Neural cell (in vitro differentiated cells): Measurements from ENCODE around the gene DCLK1.
A peak's percentile ranks its signal among the peaks of the same experiment; 100 is the strongest.

Experiments
- EP300 ChIP-seq: fragments of 450-650 bp; conservative IDR thresholded peaks from 2 replicates; pipeline ENCODE4 v1.6.1; 2014; ENCODE audit warnings: antibody characterized with exemption, mild to moderate bottlenecking, moderate library complexity; ENCODE audit not compliant: poor library complexity, severe bottlenecking
- MXI1 ChIP-seq: fragments of 450-650 bp; conservative IDR thresholded peaks from 2 replicates; pipeline ENCODE4 v1.6.1; 2014; ENCODE audit warnings: antibody characterized with exemption, mild to moderate bottlenecking; ENCODE audit not compliant: poor library complexity, severe bottlenecking
- POLR2AphosphoS5 ChIP-seq: IDR thresholded peaks from 2 replicates; pipeline ENCODE4 v1.6.1; 2012
- TF ChIP-seq, protein P1 (sequence below): fragments of 450-650 bp; IDR thresholded peaks from 2 replicates; pipeline ENCODE4 v1.5.1; 2014; ENCODE audit warnings: antibody characterized with exemption, mild to moderate bottlenecking, moderate library complexity; ENCODE audit not compliant: poor library complexity, severe bottlenecking
- TF ChIP-seq, protein P2 (sequence below): IDR thresholded peaks from 2 replicates; pipeline ENCODE4 v1.6.1; 2012; ENCODE audit warnings: borderline replicate concordance

DNA sequence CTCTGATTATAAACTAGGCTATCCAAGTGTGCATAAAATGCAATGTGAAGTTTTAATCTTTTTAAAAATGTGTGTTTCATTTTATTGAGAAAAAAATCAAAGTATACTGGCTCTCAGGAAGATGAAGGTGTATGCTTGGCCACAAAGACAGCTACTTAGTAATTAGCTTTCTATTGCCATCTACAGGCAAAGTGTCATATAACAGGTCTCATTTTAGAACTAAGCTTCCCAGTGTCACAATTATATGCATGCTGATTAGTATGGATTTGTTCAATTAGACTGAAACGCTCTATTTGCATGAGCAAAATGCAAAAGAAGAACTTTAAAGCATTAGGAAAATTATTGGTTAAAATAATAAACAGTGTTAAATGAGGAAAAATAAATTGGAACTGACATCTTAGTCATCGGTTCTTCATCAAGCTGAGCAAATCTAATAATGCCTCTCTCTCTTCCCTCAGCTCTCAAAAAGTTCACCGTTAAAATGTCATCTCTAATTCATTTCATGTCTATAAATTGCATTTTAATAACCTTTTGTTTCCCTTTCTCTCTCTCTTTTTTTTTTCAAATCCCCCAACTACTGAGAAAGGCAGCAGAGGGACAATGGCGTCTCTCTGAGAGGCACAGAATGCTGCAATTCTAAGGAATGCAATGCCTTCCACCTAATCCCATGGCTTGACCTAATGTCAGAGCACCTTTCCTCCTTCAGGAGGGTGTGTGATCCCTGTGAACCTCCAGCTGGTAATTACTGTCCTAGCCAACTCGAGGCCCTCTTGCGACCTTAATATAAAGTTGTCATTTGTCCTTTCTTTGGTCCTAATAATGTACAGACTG, 341.6 kb downstream of the DCLK1 start:
- TF ChIP-seq, protein P1, sequence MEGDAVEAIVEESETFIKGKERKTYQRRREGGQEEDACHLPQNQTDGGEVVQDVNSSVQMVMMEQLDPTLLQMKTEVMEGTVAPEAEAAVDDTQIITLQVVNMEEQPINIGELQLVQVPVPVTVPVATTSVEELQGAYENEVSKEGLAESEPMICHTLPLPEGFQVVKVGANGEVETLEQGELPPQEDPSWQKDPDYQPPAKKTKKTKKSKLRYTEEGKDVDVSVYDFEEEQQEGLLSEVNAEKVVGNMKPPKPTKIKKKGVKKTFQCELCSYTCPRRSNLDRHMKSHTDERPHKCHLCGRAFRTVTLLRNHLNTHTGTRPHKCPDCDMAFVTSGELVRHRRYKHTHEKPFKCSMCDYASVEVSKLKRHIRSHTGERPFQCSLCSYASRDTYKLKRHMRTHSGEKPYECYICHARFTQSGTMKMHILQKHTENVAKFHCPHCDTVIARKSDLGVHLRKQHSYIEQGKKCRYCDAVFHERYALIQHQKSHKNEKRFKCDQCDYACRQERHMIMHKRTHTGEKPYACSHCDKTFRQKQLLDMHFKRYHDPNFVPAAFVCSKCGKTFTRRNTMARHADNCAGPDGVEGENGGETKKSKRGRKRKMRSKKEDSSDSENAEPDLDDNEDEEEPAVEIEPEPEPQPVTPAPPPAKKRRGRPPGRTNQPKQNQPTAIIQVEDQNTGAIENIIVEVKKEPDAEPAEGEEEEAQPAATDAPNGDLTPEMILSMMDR: peak; percentile 82
- TF ChIP-seq MXI1 (no peak), POLR2AphosphoS5 (no peak), EP300 (no peak)
- TF ChIP-seq, protein P2, sequence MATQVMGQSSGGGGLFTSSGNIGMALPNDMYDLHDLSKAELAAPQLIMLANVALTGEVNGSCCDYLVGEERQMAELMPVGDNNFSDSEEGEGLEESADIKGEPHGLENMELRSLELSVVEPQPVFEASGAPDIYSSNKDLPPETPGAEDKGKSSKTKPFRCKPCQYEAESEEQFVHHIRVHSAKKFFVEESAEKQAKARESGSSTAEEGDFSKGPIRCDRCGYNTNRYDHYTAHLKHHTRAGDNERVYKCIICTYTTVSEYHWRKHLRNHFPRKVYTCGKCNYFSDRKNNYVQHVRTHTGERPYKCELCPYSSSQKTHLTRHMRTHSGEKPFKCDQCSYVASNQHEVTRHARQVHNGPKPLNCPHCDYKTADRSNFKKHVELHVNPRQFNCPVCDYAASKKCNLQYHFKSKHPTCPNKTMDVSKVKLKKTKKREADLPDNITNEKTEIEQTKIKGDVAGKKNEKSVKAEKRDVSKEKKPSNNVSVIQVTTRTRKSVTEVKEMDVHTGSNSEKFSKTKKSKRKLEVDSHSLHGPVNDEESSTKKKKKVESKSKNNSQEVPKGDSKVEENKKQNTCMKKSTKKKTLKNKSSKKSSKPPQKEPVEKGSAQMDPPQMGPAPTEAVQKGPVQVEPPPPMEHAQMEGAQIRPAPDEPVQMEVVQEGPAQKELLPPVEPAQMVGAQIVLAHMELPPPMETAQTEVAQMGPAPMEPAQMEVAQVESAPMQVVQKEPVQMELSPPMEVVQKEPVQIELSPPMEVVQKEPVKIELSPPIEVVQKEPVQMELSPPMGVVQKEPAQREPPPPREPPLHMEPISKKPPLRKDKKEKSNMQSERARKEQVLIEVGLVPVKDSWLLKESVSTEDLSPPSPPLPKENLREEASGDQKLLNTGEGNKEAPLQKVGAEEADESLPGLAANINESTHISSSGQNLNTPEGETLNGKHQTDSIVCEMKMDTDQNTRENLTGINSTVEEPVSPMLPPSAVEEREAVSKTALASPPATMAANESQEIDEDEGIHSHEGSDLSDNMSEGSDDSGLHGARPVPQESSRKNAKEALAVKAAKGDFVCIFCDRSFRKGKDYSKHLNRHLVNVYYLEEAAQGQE: no peak
